ENCODE measurements around the gene CT45A1.
"Not testable (repeated sequence)": the region's sequence is repeated elsewhere in the genome, so short reads cannot be mapped to it uniquely, and the experiment has no call there.

The CT45A1 gene, protein sequence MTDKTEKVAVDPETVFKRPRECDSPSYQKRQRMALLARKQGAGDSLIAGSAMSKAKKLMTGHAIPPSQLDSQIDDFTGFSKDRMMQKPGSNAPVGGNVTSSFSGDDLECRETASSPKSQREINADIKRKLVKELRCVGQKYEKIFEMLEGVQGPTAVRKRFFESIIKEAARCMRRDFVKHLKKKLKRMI

DNA sequence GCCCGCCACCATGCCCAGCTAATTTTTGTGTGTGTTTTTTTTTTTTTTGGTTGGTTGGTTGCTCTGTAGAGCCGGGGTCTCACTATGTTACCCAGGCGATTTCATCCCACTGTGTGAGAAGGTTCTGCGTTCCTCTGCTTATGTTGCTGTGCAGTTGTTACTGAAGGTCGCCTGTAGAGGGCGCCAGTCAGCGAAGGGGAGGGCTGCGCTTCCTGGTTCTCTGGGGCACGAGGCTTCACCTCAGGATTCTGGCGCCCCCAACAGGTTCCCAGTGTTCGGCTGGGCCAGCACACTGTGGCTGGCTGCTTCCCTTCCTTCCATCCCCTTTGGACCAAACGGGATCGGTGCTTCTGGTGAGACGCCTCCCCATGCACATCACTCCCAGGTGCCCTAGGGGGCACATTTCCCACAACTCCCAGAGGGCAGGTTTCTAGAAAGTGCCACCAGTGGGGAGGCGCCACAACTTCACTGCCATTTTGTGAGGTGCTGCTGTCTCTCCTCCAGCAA lies at the start of gene CT45A1:
TSS of gene CT45A1 (plus strand) at position 457 of the 507 bp plus-strand sequence. CDS start 5,302 bp downstream, outside the sequence.
- DNase-seq: not testable (repeated sequence)

DNA sequence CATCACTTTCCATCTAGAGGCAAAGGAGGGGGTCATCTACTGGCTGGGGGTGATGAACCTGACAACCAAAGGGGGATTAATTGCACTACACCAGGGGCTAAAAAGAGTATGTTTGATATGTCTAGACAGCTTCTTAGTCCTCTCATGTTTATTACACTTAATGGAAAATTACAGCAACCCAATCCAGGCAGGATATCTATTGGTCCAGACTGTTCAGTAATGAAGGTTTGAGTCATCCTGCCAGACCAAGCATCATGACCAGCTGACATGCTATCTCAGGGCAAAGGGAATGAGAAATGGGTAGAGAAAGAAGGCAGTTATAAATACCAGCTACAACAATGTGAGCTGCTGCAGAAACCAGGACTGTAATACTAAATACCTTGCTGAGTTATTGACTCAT lies 40.5 kb upstream of the CT45A1 start:
- DNase-seq: not testable (repeated sequence)

DNA sequence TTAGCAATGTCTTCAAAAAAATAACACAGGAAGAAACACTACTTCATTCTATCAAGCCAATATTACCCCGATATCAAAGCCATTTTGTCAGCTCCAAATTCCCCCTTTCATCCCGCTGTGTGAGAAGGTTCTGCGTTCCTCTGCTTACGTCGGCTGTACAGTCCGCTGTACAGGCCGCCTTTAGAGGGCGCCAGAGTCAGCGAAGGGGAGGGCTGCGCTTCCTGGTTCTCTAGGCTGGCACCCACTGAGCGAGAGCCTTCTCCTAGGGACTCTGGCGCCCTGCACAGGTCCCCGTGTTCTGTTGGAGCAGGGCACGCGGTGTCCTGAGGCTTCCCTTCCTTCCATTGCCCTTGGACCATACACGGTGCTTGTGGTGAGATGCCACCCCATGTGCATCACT lies 25.3 kb upstream of the CT45A1 start:
- DNase-seq: no peak

DNA sequence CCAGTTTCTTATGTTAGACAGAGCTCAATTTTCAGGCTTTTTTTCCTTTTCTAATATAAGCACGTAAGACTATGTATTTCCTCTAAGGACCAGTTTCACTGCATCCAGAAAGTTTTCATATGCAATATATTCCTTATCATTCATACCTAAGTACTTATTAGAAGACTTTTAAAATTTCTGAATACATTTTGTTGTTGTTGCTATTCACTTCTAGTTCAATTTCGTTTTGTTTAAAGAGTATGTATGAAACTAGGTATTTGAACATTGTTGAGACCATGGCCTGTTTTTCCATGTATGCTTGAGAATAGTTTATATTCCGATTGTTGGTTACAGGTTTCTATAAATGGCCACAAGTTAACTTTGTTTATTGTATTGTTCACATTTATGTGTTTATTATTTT lies 18.0 kb upstream of the CT45A1 start:
- DNase-seq: no peak

DNA sequence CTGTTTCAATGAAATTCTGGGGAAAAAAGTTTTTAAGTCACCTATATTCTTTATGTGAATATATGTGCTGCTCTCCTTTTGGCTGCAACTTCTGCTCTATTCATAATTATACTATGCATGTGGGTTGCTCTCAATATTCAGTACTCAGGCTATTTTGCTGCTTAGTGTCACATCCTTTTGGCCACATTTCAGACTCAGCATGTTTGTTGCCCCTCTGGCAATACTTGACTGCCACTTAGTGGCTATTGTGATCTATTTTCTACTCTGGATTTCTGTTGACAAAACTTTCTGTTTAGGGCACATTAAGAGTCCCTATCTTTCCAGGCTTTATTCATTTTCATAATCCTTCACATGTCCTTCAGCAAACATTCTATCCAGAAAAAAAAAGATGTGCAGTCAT lies 15.8 kb upstream of the CT45A1 start:
- DNase-seq: no peak

DNA sequence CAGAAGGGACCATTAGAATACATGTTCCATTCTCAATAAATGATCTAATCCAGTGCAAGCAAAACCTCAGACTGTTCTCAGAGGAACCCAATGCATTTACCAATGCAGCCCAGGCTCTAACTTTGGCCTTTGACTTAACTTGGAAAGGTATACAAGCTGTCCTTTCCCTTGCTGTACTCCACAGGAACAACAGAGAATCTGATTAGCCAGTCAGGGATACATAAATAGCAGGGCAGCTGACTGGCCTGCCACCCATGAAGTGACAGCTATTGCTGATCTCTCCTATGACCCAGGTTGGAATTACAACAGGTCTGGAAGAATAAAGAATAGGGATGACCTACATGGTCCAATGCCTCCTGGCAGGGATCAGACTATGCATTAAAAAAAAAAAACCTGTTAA lies 14.5 kb upstream of the CT45A1 start:
- no peak for DNase-seq

DNA sequence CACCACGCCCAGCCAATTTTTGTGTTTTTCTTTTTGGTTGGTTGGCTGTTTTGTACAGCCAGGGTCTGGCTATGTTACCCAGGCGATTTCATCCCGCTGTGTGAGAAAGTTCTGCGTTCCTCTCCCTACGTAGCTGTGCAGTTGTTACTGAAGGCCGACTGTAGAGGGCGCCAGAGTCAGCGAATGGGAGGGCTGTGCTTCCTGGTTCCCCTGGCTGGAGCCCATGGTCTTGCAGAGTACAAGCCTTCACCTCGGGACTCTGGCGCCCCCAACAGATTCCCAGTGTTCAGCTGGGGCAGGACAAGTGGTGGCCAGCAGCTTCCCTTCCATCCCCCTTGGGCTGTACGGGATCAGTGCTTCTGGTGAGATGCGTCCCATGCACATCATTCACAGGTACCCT lies 5.6 kb upstream of the CT45A1 start:
- no peak for DNase-seq

DNA sequence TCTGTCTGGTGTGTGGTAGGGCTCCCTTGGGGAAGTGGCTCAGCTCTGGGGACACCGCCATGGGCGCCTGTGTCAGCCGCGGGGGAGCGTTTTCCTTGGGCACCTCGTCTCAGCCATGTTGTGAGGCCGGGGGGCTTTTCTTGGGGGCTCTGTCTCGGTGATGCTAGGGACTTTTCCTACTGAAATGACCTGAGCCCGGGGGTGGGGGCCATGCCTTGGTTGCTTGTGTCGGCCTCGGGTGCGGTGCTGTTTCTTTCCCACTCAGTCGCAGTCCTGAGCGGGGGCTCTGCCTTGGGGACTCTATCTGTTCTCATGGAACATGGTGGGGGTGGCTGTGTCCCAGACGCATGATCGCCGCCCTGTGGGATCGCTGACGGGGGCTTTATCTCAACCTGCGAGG lies 356 bp downstream of the CT45A1 start:
- no peak for DNase-seq

DNA sequence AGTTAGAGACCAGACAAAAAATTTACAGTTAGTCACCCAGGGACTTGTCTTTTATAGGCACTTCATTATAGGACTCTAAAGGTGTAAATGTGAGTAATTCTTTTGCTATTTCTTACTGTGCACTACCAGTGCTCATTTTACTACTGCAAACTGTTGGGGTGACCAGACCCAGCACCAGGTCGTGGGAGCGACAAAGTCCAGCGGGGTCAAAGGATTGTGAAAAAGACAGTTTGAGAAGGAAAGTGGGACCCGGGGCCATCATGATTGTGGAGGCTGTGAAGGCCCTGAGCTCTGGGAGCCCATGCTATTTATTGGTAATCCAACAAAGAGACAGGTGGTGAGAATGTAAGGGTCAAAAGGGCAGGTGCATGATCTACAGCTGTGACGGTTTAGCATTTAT lies 21.2 kb downstream of the CT45A1 start:
- DNase-seq: not testable (repeated sequence)

DNA sequence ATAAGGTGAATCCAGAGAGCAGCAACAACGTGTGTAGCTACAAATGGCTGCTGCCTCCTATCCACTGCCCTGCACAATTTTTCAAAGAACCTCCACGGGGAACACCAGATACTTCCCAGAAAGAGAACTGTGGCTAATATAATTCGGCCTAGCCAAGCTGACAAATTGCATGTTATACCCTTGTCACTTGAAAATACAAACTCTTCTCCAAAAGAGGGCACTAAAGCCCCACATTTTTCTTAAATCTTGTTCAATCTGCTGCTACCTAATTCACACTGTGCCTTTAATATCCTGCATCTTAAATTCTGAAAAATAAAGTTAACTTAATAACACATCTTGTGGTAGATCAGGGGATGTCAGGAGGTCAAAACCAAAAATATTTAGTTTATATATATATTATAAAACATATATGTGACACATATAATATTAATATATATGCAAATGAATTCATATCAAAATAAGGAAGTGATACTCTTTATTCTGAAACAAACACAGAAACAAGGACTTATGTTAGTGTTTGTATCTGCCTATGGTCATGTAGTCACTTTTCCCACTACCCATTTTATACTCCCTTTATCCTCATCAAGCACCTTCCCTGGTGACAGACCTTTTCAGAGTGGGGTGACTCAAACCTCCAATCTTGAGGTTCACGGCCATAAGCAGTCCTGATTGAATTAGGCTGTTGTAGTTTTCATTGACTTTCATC lies 24.1 kb downstream of the CT45A1 start:
- no peak for DNase-seq

DNA sequence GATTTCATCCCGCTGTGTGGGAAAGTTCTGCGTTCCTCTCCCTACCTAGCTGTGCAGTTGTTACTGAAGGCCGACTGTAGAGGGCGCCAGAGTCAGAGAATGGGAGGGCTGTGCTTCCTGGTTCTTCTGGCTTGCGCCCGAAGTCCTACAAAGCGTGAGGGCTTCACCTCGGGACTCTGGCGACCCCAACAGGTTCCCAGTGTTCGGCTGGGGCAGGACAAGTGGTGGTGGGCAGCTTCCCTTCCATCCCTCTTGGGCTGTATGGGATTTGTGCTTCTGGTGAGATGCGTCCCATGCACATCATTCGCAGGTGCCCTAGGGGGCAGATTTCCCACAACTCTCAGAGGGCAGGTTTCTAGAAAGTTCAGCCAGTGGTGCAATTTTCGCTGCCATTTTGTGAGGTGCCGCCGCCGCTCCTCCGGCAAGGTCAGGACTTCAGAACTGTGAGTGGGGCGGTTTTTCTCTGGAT lies 27.3 kb downstream of the CT45A1 start:
- DNase-seq: no peak

DNA sequence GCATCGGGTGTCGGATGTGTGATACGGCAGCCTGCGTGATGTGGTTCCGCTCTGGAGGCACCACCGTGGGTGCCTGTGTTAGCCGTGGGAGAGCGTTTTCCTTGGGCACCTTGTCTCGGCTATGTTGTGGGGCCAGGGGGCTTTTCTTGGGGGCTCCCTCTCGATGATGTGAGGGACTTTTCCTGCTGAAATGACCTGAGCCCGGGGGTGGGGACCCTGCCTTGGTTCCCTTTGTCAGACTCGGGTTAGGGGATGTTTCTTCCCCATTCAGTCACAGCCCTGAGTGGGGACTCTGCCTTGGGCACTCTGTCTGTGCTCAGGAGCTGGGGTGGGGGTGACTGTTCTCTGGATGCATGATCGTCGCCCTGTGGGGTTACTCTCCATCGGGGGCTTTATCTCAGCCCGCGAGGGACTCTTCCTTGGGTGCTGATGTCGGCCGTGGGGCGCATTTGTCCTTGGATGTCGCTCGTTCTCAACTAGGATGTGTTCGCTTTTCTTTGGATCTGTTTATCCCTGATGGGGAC lies 27.8 kb downstream of the CT45A1 start:
- DNase-seq: no peak

DNA sequence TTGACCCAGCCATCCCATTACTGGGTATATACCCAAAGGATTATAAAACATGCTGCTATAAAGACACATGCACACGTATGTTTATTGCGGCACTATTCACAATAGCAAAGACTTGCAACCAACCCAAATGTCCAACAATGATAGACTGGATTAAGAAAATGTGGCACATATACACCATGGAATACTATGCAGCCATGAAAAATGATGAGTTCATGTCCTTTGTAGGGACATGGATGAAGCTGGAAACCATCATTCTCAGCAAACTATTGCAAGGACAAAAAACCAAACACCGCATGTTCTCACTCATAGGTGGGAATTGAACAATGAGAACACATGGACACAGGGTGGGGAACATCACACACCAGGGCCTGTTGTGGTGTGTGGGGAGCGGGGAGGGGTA lies 31.3 kb downstream of the CT45A1 start:
- not testable (repeated sequence) for DNase-seq

DNA sequence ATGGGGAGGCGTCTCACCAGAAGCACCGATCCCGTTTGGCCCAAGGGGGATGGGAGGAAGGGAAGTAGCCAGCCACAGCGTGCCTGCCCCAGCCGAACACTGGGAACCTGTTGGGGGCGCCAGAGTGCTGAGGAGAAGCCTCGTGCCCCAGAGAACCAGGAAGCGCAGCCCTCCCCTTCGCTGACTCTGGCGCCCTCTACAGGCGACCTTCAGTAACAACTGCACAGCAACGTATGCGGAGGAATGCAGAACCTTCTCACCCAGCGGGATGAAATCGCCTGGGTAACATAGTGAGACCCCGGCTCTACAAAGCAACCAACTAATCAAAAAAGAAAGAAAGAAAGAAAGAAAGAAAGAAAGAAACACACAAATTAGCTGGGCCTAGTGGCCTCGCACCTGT lies 54.7 kb downstream of the CT45A1 start, which contains the start of gene CT45A3:
TSS of gene CT45A3 (minus strand) at position 101 of the 400 bp plus-strand sequence. CDS start 3,747 bp downstream, outside the sequence.
- DNase-seq: not testable (repeated sequence)
